Measurements from ENCODE around the gene TMEM253. TPM values are rescaled to one million over a fixed set of nuclear protein-coding genes. Genes with fewer than 3 reads are reported as not detected.

Gene TMEM253
- total RNA-seq, 1 donor from 2014 or later: 1.4 TPM

GRCh38 chr14:21098076-21098891, 2.6 kb upstream of the TMEM253 start, which contains the start of gene ZNF219:
TSS of gene ZNF219 (minus strand) at chr14:21098655. CDS start at chr14:21093591, 5,064 bp downstream.
- Histone ChIP-seq H3K36me3 (ENCODE audit: insufficient read depth, low read length) (no peaks in the 10 kb centered on the region), H4K20me1 (ENCODE audit: insufficient read depth, low read length) (peaks cover 26% of the 10 kb centered on the region), H3K79me2 (ENCODE audit: insufficient read depth, low read length) (no peaks in the 10 kb centered on the region), H3K9me3 (ENCODE audit: insufficient read depth, low read depth, low read length) (no peaks in the 10 kb centered on the region), H2AFZ (ENCODE audit: low read depth, low read length) (peak within 1 kb of the TSS; percentile 67), H3K27ac (ENCODE audit: low read depth, low read length) (no peak within 1 kb of the TSS), H3K4me3 (ENCODE audit: insufficient read depth, low read depth, low read length) (peak within 1 kb of the TSS; percentile 72), H3K27me3 (ENCODE audit: insufficient read depth, low read length) (peaks cover 8% of the 10 kb centered on the region), H3K9ac (ENCODE audit: low read length) (peak within 1 kb of the TSS; percentile 74), H3K4me1 (ENCODE audit: insufficient read depth, low read length) (peaks cover 19% of the 10 kb centered on the region), H3K4me2 (ENCODE audit: low read length) (peak within 1 kb of the TSS; percentile 96)
- Mint-ChIP-seq H3K36me3 (ENCODE audit: low read depth, unreplicated experiment) (no peaks in the 10 kb centered on the region), H3K27ac (ENCODE audit: unreplicated experiment) (peak within 1 kb of the TSS; percentile 35), H3K4me3 (ENCODE audit: unreplicated experiment) (peak within 1 kb of the TSS; percentile 85), H3K27me3 (ENCODE audit: low read depth, unreplicated experiment) (no peaks in the 10 kb centered on the region), H3K4me1 (ENCODE audit: low read depth, unreplicated experiment) (peaks cover 60% of the 10 kb centered on the region), H3K9me3 (ENCODE audit: unreplicated experiment) (no peaks in the 10 kb centered on the region)
- no peak for FAIRE-seq
- DNase-seq (ENCODE audit: low read depth): peak; percentile 26
- no peak for TF ChIP-seq EZH2 (IDR thresholded peaks at IDR 0.05; ENCODE audit: insufficient read depth, low read length)
- TF ChIP-seq, protein P1, sequence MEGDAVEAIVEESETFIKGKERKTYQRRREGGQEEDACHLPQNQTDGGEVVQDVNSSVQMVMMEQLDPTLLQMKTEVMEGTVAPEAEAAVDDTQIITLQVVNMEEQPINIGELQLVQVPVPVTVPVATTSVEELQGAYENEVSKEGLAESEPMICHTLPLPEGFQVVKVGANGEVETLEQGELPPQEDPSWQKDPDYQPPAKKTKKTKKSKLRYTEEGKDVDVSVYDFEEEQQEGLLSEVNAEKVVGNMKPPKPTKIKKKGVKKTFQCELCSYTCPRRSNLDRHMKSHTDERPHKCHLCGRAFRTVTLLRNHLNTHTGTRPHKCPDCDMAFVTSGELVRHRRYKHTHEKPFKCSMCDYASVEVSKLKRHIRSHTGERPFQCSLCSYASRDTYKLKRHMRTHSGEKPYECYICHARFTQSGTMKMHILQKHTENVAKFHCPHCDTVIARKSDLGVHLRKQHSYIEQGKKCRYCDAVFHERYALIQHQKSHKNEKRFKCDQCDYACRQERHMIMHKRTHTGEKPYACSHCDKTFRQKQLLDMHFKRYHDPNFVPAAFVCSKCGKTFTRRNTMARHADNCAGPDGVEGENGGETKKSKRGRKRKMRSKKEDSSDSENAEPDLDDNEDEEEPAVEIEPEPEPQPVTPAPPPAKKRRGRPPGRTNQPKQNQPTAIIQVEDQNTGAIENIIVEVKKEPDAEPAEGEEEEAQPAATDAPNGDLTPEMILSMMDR (IDR thresholded peaks at IDR 0.05; ENCODE audit: insufficient read depth, low read depth, low read length): no peak

GRCh38 chr14:21098892-21099595, 1.8 kb upstream of the TMEM253 start:
- no peaks in the 10 kb centered on the region for H3K27me3 Mint-ChIP-seq (ENCODE audit: low read depth, unreplicated experiment)

More at GRCh38 chr14:21098892-21099595, 1.8 kb upstream of the TMEM253 start:
- H3K27ac ChIP-seq (ENCODE audit: low read depth, low read length): no peak overlapping the region
- Mint-ChIP-seq H3K27ac (ENCODE audit: unreplicated experiment) (peak overlapping the region; percentile 35), H3K4me1 (ENCODE audit: low read depth, unreplicated experiment) (peaks cover 54% of the 10 kb centered on the region), H3K9me3 (ENCODE audit: unreplicated experiment) (no peaks in the 10 kb centered on the region), H3K4me3 (ENCODE audit: unreplicated experiment) (peak overlapping the region; percentile 83), H3K36me3 (ENCODE audit: low read depth, unreplicated experiment) (no peaks in the 10 kb centered on the region)
- DNase-seq (ENCODE audit: low read depth) (no peak), FAIRE-seq (no peak)
- H3K27me3 ChIP-seq (ENCODE audit: insufficient read depth, low read length): peaks cover 8% of the 10 kb centered on the region
- peak overlapping the region; percentile 96 for H3K4me2 ChIP-seq (ENCODE audit: low read length)
- H3K4me3 ChIP-seq (ENCODE audit: insufficient read depth, low read depth, low read length): peak overlapping the region; percentile 72
- H3K9me3 ChIP-seq (ENCODE audit: insufficient read depth, low read depth, low read length): no peaks in the 10 kb centered on the region
- no peaks in the 10 kb centered on the region for H3K79me2 ChIP-seq (ENCODE audit: insufficient read depth, low read length)
- H3K36me3 ChIP-seq (ENCODE audit: insufficient read depth, low read length): no peaks in the 10 kb centered on the region
- H3K4me1 ChIP-seq (ENCODE audit: insufficient read depth, low read length): peaks cover 17% of the 10 kb centered on the region
- peaks cover 19% of the 10 kb centered on the region for H4K20me1 ChIP-seq (ENCODE audit: insufficient read depth, low read length)
- H2AFZ ChIP-seq (ENCODE audit: low read depth, low read length): peak overlapping the region; percentile 67
- H3K9ac ChIP-seq (ENCODE audit: low read length): peak overlapping the region; percentile 74
- TF ChIP-seq EZH2 (IDR thresholded peaks at IDR 0.05; ENCODE audit: insufficient read depth, low read length): peak; percentile 52
- TF ChIP-seq, protein P1 (IDR thresholded peaks at IDR 0.05; ENCODE audit: insufficient read depth, low read depth, low read length): no peak

Measured in astrocyte (in vitro differentiated cells and primary cell).